KMS-11 (cell line): ENCODE measurements around the gene SYK.

ENCODE experiments used
- H2AFZ ChIP-seq: fragments of 200-600 bp; sonication (generic); 2 replicates; pipeline ENCODE4 v1.6.1; 2016; ENCODE audit warnings: antibody characterized with exemption, mixed run types, low read depth
- H3K27ac ChIP-seq: fragments of 200-600 bp; sonication (generic); 2 replicates; pipeline ENCODE4 v1.6.1; 2016; ENCODE audit warnings: mild to moderate bottlenecking, mixed run types
- H3K27me3 ChIP-seq: fragments of 200-600 bp; sonication (generic); 2 replicates; pipeline ENCODE4 v1.6.1; 2017; ENCODE audit warnings: mild to moderate bottlenecking, low read depth, mixed run types, moderate library complexity; ENCODE audit not compliant: insufficient read depth
- H3K36me3 ChIP-seq: fragments of 200-600 bp; sonication (generic); 2 replicates; pipeline ENCODE4 v1.6.1; 2017; ENCODE audit warnings: mild to moderate bottlenecking, mixed run types; ENCODE audit not compliant: insufficient read depth
- H3K4me1 ChIP-seq: fragments of 200-600 bp; sonication (generic); 2 replicates; pipeline ENCODE4 v1.6.1; 2016; ENCODE audit warnings: mild to moderate bottlenecking, low read depth, mixed run types; ENCODE audit not compliant: poor library complexity, severe bottlenecking
- H3K4me2 ChIP-seq: fragments of 200-600 bp; sonication (generic); 2 replicates; pipeline ENCODE4 v1.7.0; 2016; ENCODE audit warnings: mild to moderate bottlenecking, mixed run types
- H3K4me3 ChIP-seq: fragments of 200-600 bp; sonication (generic); IDR thresholded peaks from 2 replicates; pipeline ENCODE4 v1.6.1; 2017; ENCODE audit warnings: low read depth, low read length, mixed read lengths; ENCODE audit not compliant: insufficient read depth
- H3K79me2 ChIP-seq: fragments of 200-600 bp; sonication (generic); 2 replicates; pipeline ENCODE4 v1.6.1; 2016; ENCODE audit warnings: low read depth, mixed run types; ENCODE audit not compliant: insufficient read depth
- H3K9ac ChIP-seq: fragments of 200-600 bp; sonication (generic); 2 replicates; pipeline ENCODE4 v1.6.1; 2016; ENCODE audit warnings: mild to moderate bottlenecking, mixed run types
- H4K20me1 ChIP-seq: fragments of 200-600 bp; sonication (generic); 2 replicates; pipeline ENCODE4 v1.6.1; 2016; ENCODE audit warnings: mild to moderate bottlenecking, mixed run types; ENCODE audit not compliant: insufficient read depth
- CTCF ChIP-seq: fragments of 200-600 bp; sonication (generic); conservative IDR thresholded peaks from 2 replicates; pipeline ENCODE4 v1.6.1; 2017; ENCODE audit warnings: low read depth, mild to moderate bottlenecking, antibody characterized with exemption, low read length, moderate library complexity, mixed read lengths

Gene SYK

GRCh38 chr9:90830977-90831376 lies 29.4 kb downstream of the SYK start:
- no peak overlapping the region for H3K4me2 ChIP-seq
- H3K79me2 ChIP-seq: no peaks in the 10 kb centered on the region
- no peaks in the 10 kb centered on the region for H3K27me3 ChIP-seq
- H3K4me1 ChIP-seq: no peaks in the 10 kb centered on the region
- no peak overlapping the region for H3K4me3 ChIP-seq
- H3K27ac ChIP-seq: no peak overlapping the region
- H3K36me3 ChIP-seq: no peaks in the 10 kb centered on the region
- no peak overlapping the region for H3K9ac ChIP-seq
- no peaks in the 10 kb centered on the region for H4K20me1 ChIP-seq
- no peak overlapping the region for H2AFZ ChIP-seq
- TF ChIP-seq CTCF: no peak

GRCh38 chr9:90832261-90832660 lies 30.6 kb downstream of the SYK start:
- H3K4me2 ChIP-seq: no peak overlapping the region
- H3K36me3 ChIP-seq: no peaks in the 10 kb centered on the region
- H3K27ac ChIP-seq: no peak overlapping the region
- H3K79me2 ChIP-seq: no peaks in the 10 kb centered on the region
- no peak for TF ChIP-seq CTCF
- H3K4me1 ChIP-seq: no peaks in the 10 kb centered on the region
- H3K9ac ChIP-seq: no peak overlapping the region
- H3K4me3 ChIP-seq: no peak overlapping the region
- H3K27me3 ChIP-seq: no peaks in the 10 kb centered on the region
- no peaks in the 10 kb centered on the region for H4K20me1 ChIP-seq
- H2AFZ ChIP-seq: no peak overlapping the region

- Histone ChIP-seq H4K20me1 (no peaks in the 10 kb centered on the region), H2AFZ (no peak overlapping the region), H3K36me3 (no peaks in the 10 kb centered on the region), H3K27ac (no peak overlapping the region), H3K9ac (no peak overlapping the region), H3K4me1 (no peaks in the 10 kb centered on the region), H3K4me3 (no peak overlapping the region), H3K27me3 (no peaks in the 10 kb centered on the region), H3K79me2 (no peaks in the 10 kb centered on the region), H3K4me2 (no peak overlapping the region)
- no peak for TF ChIP-seq CTCF
These were observed 33.4 kb downstream of the SYK start for GRCh38 chr9:90834828-90835595.

GRCh38 chr9:90836411-90837080 lies 34.9 kb downstream of the SYK start:
- TF ChIP-seq CTCF: no peak
- Histone ChIP-seq H3K36me3 (no peaks in the 10 kb centered on the region), H3K27ac (no peak overlapping the region), H3K4me3 (no peak overlapping the region), H3K4me2 (no peak overlapping the region), H3K9ac (no peak overlapping the region), H4K20me1 (no peaks in the 10 kb centered on the region), H3K79me2 (no peaks in the 10 kb centered on the region), H3K27me3 (no peaks in the 10 kb centered on the region), H2AFZ (no peak overlapping the region), H3K4me1 (no peaks in the 10 kb centered on the region)
